GM08714 (cell line): ENCODE measurements around the gene GPR161.

ENCODE experiments used
- H3K4me3 ChIP-seq: fragments of 200-500 bp; sonication (Bioruptor generic); 2 replicates; pipeline ENCODE4 v1.5.1; 2014; ENCODE audit warnings: mild to moderate bottlenecking, low read length, inconsistent platforms
- ZNF274 ChIP-seq: IDR thresholded peaks from 2 replicates; pipeline ENCODE4 v1.6.1; 2012; ENCODE audit warnings: mild to moderate bottlenecking, low read depth, low read length

The GPR161 gene

GRCh38 chr1:168106274-168106673, 30.5 kb downstream of the GPR161 start:
- H3K4me3 ChIP-seq: no peak overlapping the region
- TF ChIP-seq ZNF274: no peak

- TF ChIP-seq ZNF274: no peak
- H3K4me3 ChIP-seq: no peak overlapping the region
These were observed 30.9 kb downstream of the GPR161 start for GRCh38 chr1:168105846-168106245.

- TF ChIP-seq ZNF274: no peak
- no peak overlapping the region for H3K4me3 ChIP-seq
These were observed 32.2 kb downstream of the GPR161 start for GRCh38 chr1:168104535-168104934.

- TF ChIP-seq ZNF274: no peak
- no peak overlapping the region for H3K4me3 ChIP-seq
These were observed 34.2 kb downstream of the GPR161 start for GRCh38 chr1:168102487-168102886.

- no peak for TF ChIP-seq ZNF274
- no peak overlapping the region for H3K4me3 ChIP-seq
These were observed 35.4 kb downstream of the GPR161 start for GRCh38 chr1:168101336-168101735.

DNA sequence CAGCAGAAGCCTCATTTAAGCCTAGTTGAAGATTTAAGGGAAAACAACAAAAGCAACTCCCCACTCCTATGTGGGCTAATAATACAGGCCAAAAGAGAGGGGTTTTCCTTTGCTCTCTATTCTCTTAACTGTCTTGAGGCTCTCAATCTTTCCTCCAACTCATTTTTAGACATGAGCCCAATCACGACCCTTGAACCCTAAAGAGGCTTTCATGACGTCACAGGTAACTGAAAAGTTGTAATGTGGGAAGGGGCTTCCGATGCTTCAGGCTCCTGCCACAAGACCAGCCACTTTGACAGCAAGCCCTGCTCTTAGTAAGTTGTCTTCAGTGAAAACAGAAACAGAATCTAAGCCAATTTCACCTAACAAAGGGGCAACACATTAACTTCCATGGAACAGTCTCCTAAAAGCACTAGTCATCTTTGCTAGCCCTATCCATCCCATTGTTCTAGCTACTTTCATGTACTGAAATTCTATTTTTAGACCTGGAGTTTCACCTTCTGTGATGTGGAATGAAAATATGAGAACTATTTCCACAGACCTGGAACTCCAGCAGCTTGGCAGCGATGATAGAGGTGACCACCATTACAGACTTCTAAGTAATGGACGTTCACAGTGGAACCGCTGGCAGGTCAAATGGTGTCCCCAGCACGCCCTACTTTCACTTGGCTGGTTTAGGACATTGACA, 36.3 kb downstream of the GPR161 start:
- TF ChIP-seq ZNF274: no peak
- H3K4me3 ChIP-seq: no peak overlapping the region

GRCh38 chr1:168099337-168099801, 37.4 kb downstream of the GPR161 start:
- H3K4me3 ChIP-seq: no peak overlapping the region
- no peak for TF ChIP-seq ZNF274

DNA sequence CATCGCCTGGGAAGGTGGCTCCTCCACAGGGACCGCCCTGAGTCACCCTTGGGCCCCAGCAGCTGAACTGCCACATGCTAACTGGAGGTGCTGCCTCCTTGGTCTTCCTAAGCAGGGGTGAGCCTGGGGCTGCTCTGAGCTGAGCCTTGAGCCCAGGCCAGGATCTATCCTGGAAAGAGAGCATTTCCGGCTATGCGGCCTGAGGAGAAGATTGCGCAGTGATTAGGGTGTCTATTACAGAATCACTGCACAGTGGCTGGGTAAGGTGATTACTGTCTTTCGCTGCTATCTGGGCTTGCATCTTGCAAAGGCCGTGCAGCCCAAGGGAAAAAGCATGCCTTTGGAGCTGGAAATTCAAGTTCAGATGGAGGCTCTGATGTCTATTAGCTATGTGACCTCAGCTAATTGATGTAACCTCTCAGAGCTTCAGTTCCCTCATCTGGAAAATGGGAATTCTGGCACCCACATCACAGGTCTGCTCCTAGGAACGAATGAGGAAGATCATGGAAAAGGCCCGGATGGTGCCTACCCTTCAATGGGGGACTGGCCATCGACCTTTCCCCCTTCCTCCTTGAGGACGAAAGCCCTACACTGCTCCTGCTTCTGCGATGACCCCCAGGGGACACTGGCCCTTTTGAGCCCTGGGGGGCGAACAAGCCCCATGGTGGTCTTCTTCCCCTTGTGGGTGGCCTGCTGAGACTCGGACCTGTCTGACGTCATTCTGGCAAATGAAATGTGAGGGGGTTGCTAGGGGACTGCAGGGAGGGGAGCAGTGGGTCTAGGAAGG, 38.0 kb downstream of the GPR161 start:
- H3K4me3 ChIP-seq: no peak overlapping the region
- TF ChIP-seq ZNF274: no peak

DNA sequence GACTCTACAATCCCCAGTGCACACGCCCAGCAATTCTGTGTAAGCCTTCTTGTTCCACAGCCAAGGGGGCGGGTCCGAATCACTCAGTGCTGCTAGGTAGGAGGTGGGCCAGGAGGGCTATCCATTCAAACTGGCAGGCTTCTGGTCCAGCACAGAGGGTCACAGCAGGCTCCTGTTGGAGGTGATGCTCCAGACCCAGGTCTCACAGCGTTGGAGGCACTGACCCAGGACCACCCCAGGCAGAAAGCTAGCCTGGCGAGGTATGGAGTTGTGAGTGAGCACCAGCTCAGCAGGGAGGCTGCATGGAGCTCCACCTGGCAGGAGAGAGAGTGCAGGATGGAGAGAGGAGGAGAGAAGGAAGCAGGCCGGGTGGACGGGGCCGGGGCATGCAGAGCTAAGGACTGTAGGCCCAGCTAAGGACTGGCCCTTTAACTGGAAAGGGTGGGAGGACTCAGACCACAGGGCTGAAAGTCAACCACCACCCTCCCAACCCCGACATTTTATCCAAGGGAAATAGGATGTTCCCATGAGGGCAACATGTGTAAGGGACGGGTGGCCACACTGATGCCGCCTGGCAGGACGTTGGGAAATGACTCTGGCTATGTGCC, 38.7 kb downstream of the GPR161 start:
- TF ChIP-seq ZNF274: no peak
- H3K4me3 ChIP-seq: no peak overlapping the region

GRCh38 chr1:168096296-168097165, 40.2 kb downstream of the GPR161 start:
- TF ChIP-seq ZNF274: no peak
- no peak overlapping the region for H3K4me3 ChIP-seq

GRCh38 chr1:168095476-168095875, 41.3 kb downstream of the GPR161 start:
- no peak overlapping the region for H3K4me3 ChIP-seq
- TF ChIP-seq ZNF274: no peak

DNA sequence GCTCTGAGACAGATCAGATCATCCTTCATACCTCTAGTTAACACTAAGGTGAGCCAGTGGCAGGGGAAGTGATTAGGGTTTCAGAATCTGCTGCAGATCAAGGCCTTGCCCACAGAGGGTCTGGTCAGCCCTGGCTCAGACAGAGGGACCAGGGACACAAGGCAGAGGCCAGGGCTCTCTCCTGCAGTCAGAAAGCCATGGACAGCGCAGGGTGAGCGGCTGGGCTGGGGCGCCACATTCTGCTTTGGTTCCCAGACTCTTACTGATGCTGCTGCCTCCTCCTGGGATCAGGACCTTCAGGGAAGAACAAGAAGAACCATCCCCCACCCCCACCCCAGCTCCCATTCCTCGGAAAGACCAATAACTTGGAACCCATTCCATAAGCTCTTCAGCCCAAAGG, 43.1 kb downstream of the GPR161 start:
- no peak overlapping the region for H3K4me3 ChIP-seq
- TF ChIP-seq ZNF274: no peak

GRCh38 chr1:168092566-168093355, 44.0 kb downstream of the GPR161 start:
- TF ChIP-seq ZNF274: no peak
- no peak overlapping the region for H3K4me3 ChIP-seq
